Heart right ventricle (tissue), 16 donors: Measurements from ENCODE around the gene KLK11. TPM values are rescaled to one million over a fixed set of nuclear protein-coding genes. Genes with fewer than 3 reads are reported as not detected.

Experiments used
- ATAC-seq, 8 donors: fragments of 200-7000 bp; cut with Tn5 transposase; one replicate each; pipeline ENCODE4 v1.9.1; 2020; ENCODE audit warnings: mild to moderate bottlenecking in 8 of 8, moderate library complexity in 8 of 8, moderate number of reproducible peaks in 1 of 8
- DNase-seq, 2 donors: peaks; one replicate each; pipeline ENCODE4 v3.0.0-alpha.2; 2020
- H3K27ac ChIP-seq, 10 donors: fragments of 200-600 bp; sonication (generic) in 2 of 10; one replicate each; pipeline versions ENCODE4 v1.5.0 to v1.8.0; 2020 to 2022; ENCODE audit warnings: mild to moderate bottlenecking in 3 of 10
- H3K27me3 ChIP-seq, 7 donors: fragments of 200-600 bp; one replicate each; pipeline ENCODE4 v1.8.0; 2021 to 2022; ENCODE audit warnings: mild to moderate bottlenecking in 2 of 7
- H3K36me3 ChIP-seq, 9 donors: fragments of 200-600 bp; sonication (generic) in 1 of 9; one replicate each; pipeline versions ENCODE4 v1.5.0 to v1.8.0; 2020 to 2022; ENCODE audit warnings: mild to moderate bottlenecking in 2 of 9
- H3K4me1 ChIP-seq, 9 donors: fragments of 200-600 bp; sonication (generic) in 1 of 9; one replicate each; pipeline versions ENCODE4 v1.5.0 to v1.8.0; 2020 to 2022; ENCODE audit warnings: mild to moderate bottlenecking in 4 of 9
- H3K4me3 ChIP-seq, 10 donors: fragments of 200-600 bp; sonication (generic) in 2 of 10; one replicate each; pipeline versions ENCODE4 v1.5.0 to v1.8.0; 2020 to 2022; ENCODE audit warnings: mild to moderate bottlenecking in 7 of 10, moderate library complexity in 2 of 10
- H3K9me3 ChIP-seq, 11 donors: fragments of 200-600 bp in 10 of 11; sonication (generic) in 2 of 11; one replicate each; pipeline versions ENCODE4 v1.5.0 to v1.8.0; 2013 to 2022; ENCODE audit warnings: mild to moderate bottlenecking in 2 of 11, control low read depth in 1 of 11, moderate library complexity in 1 of 11
- CTCF ChIP-seq, 9 donors: fragments of 200-600 bp; sonication (generic) in 2 of 9; IDR thresholded peaks; one replicate each; pipeline versions ENCODE4 v1.5.0 to v1.8.0; 2021 to 2022; ENCODE audit warnings: antibody characterized with exemption in 9 of 9, mild to moderate bottlenecking in 5 of 9, moderate library complexity in 1 of 9
- whole genome bisulfite sequencing, 2 donors: extraction: QIAGEN DNeasy Blood & Tissue Kit; methylation state at CpG; one replicate each; pipeline ENCODE4 v1.1.7; 2013; ENCODE audit warnings: inconsistent platforms in 1 of 2; 5-methylcytosine and 5-hydroxymethylcytosine counted together
- intact Hi-C, 10 donors: fragments of 100-400 bp; cut with DNase I; formaldehyde crosslinking; loops; one replicate each; pipeline versions ENCODE4 v1.11.1 to v1.14.2; 2022
- polyA plus RNA-seq, 2 donors: library from polyadenylated mRNA; stranded (reverse); fragments of 200-250 nt; gene quantifications; one replicate each; pipeline ENCODE4 v1.2.3, GENCODE V29; 2013
- total RNA-seq, 10 donors: library from RNA; stranded (reverse); fragmentation: NEBNext Ultra II Directional in 3 of 10; extraction: Animal tissue kit (Norgen Biotek cat#: 25700) in 3 of 10; gene quantifications; one replicate each; pipeline versions ENCODE4 v1.2.1 to v1.2.4, GENCODE V29; 2021 to 2023
- donor health status: Arrhythmogenic right ventricular cardiomyopathy.
- donor health status: ischemic (EF 13 %, LVEDD 7.1; RV severe dilation, severe dysfunction).
- donor health status: healthy with polysubstance abuse.
- donor health status: DM: no; HTN: yes; CAD: no.
- donor health status: DM: no; HTN: no; CAD: no.
- donor health status: ischemic (EF 25% LVEDD 6.9; RV normal size, moderate dysfunction).
- donor health status: ischemic (EF 25% LVEDD 5.7; RV mildly dilated, moderate dysfunction).
- donor health status: healthy.
- donor health status: DM: yes; HTN: yes; CAD: no.
- donor health status: Ischemic cardiomyopathy.
- donor health status: ischemic (EF 35%, LVEDD 5.7; RV mildly dilated, moderate dysfunction).
- donor health status: nonischemic (EF 11% LVEDD 7.7; RV severe dilation, severe dysfunction).
- donor health status: DM: yes; HTN: yes; CAD: no.
- donor health status: PGD.
- donor health status: ischemic (EF 29% LVEDD 5.4; RV normal size, mild dysfunction).
- donor health status: nonischemic (EF 23%, LVEDD 6.1; RV moderate dilation, normal function).

The KLK11 gene
- total and polyA plus RNA-seq, 12 donors, result 0.27 to 0.59 (median 0.43) TPM; not detected in 6

GRCh38 chr19:50972795-50973376 lies 53.5 kb downstream of the KLK11 start:
- no peaks in the 10 kb centered on the region for H3K9me3 ChIP-seq

More at GRCh38 chr19:50972795-50973376, 53.5 kb downstream of the KLK11 start:
- intact Hi-C loops, result no loop called here
- Histone ChIP-seq H3K36me3 (no peaks in the 10 kb centered on the region), H3K27me3 (peaks cover 0 to 75% (median 63%) of the 10 kb centered on the region in 7 donors), H3K4me3 (no peak overlapping the region), H3K4me1 (no peaks in the 10 kb centered on the region), H3K27ac (no peak overlapping the region)
- ATAC-seq (no peak), DNase-seq (no peak)
- 79% methylated on average over 9 of the region's 9 CpGs for WGBS, 2 donors
- no peak for TF ChIP-seq CTCF (IDR thresholded peaks at IDR 0.05)

Other genes with a start within 250 kb of the KLK11 start
- not detected for gene ACP4, start 236.2 kb downstream of the KLK11 start, total RNA-seq
- not detected for gene ACP4, start 236.2 kb downstream of the KLK11 start, polyA plus RNA-seq
- under 1 TPM in 6 of 10 donors, not detected in 4; 0.42 to 0.85 (median 0.64) TPM for gene KLK1, start 202.8 kb downstream of the KLK11 start, total RNA-seq
- gene KLK1, start 202.8 kb downstream of the KLK11 start, polyA plus RNA-seq, result under 1 TPM; 0.39 to 0.80 TPM
- not detected for gene KLK15, start 193.0 kb downstream of the KLK11 start, total RNA-seq
- not detected for gene KLK15, start 193.0 kb downstream of the KLK11 start, polyA plus RNA-seq
- gene KLK3, start 171.7 kb downstream of the KLK11 start, total RNA-seq, result not detected
- gene KLK3, start 171.7 kb downstream of the KLK11 start, polyA plus RNA-seq, result not detected
- not detected for gene KLK2, start 153.2 kb downstream of the KLK11 start, total RNA-seq
- gene KLK2, start 153.2 kb downstream of the KLK11 start, polyA plus RNA-seq, result not detected
- not detected for gene KLK4, start 115.2 kb downstream of the KLK11 start, total RNA-seq
- not detected for gene KLK4, start 115.2 kb downstream of the KLK11 start, polyA plus RNA-seq
- not detected for gene KLK5, start 73.6 kb downstream of the KLK11 start, total RNA-seq
- not detected for gene KLK5, start 73.6 kb downstream of the KLK11 start, polyA plus RNA-seq
- not detected for gene KLK6, start 57.0 kb downstream of the KLK11 start, total RNA-seq
- gene KLK6, start 57.0 kb downstream of the KLK11 start, polyA plus RNA-seq, result not detected
- not detected for gene KLK7, start 42.7 kb downstream of the KLK11 start, total RNA-seq
- gene KLK7, start 42.7 kb downstream of the KLK11 start, polyA plus RNA-seq, result under 1 TPM in 1 of 2 donors, not detected in 1; 0.04 TPM
- not detected for gene KLK8, start 25.0 kb downstream of the KLK11 start, total RNA-seq
- gene KLK8, start 25.0 kb downstream of the KLK11 start, polyA plus RNA-seq, result not detected
- 1 to 10 TPM in 1 of 10 donors, under 1 TPM in 4, not detected in 5; 0.16 to 1.8 (median 0.38) TPM for gene KLK10, start 6.9 kb downstream of the KLK11 start, total RNA-seq
- gene KLK10, start 6.9 kb downstream of the KLK11 start, polyA plus RNA-seq, result under 1 TPM in 1 of 2 donors, not detected in 1; 0.49 TPM
- gene KLK12, start 8.4 kb upstream of the KLK11 start, total RNA-seq, result not detected
- gene KLK12, start 8.4 kb upstream of the KLK11 start, polyA plus RNA-seq, result not detected
- under 1 TPM in 1 of 10 donors, not detected in 9; 0.32 TPM for gene KLK13, start 38.5 kb upstream of the KLK11 start, total RNA-seq
- 1 to 10 TPM in 1 of 2 donors, not detected in 1; 1.3 TPM for gene KLK13, start 38.5 kb upstream of the KLK11 start, polyA plus RNA-seq
- gene KLK14, start 56.3 kb upstream of the KLK11 start, total RNA-seq, result 1 to 10 TPM in 1 of 10 donors, under 1 TPM in 5, not detected in 4; 0.26 to 1.2 (median 0.58) TPM
- gene KLK14, start 56.3 kb upstream of the KLK11 start, polyA plus RNA-seq, result under 1 TPM; 0.20 to 0.44 TPM
- 1 to 10 TPM; 2.0 to 5.6 (median 3.2) TPM for gene CTU1, start 81.8 kb upstream of the KLK11 start, total RNA-seq
- gene CTU1, start 81.8 kb upstream of the KLK11 start, polyA plus RNA-seq, result 1 to 10 TPM; 2.6 to 4.1 TPM
- 1 to 10 TPM in 6 of 10 donors, under 1 TPM in 3, not detected in 1; 0.41 to 7.0 (median 1.1) TPM for gene SIGLEC9, start 98.3 kb upstream of the KLK11 start, total RNA-seq
- gene SIGLEC9, start 98.3 kb upstream of the KLK11 start, polyA plus RNA-seq, result 1 to 10 TPM; 1.0 to 1.8 TPM
- gene SIGLEC7, start 115.7 kb upstream of the KLK11 start, total RNA-seq, result 1 to 10 TPM in 2 of 10 donors, under 1 TPM in 6, not detected in 2; 0.15 to 2.9 (median 0.56) TPM
- gene SIGLEC7, start 115.7 kb upstream of the KLK11 start, polyA plus RNA-seq, result 1 to 10 TPM; 1.2 to 1.3 TPM
- gene CD33, start 198.5 kb upstream of the KLK11 start, total RNA-seq, result 10 to 100 TPM in 1 of 10 donors, 1 to 10 TPM in 6, under 1 TPM in 3; 0.51 to 16.6 (median 1.8) TPM
- 1 to 10 TPM; 2.1 to 5.0 TPM for gene CD33, start 198.5 kb upstream of the KLK11 start, polyA plus RNA-seq
- gene SIGLECL1, start 224.5 kb upstream of the KLK11 start, total RNA-seq, result not detected
- not detected for gene SIGLECL1, start 224.5 kb upstream of the KLK11 start, polyA plus RNA-seq